ENCODE results near the gene NIT1.

NIT1 gene

GRCh38 chr1:161153176-161153575 is 35.3 kb downstream of the NIT1 start:
- TF ChIP-seq SP1 (IDR thresholded peaks at IDR 0.05) = no peak
- no peak for TF ChIP-seq NFRKB (IDR thresholded peaks at IDR 0.05)
- TF ChIP-seq FOXM1 (IDR thresholded peaks at IDR 0.05; ENCODE audit: borderline replicate concordance) = no peak
- TF ChIP-seq BHLHE40 (IDR thresholded peaks at IDR 0.05; ENCODE audit: borderline replicate concordance) = no peak
- CTCF ChIA-PET = interaction anchor here (0.9 kb wide), 1 partner anchor 13 kb away, joined by 5 read pairs; the partner anchor contains the start of gene PPOX
- POLR2A ChIA-PET = interaction anchor here (0.8 to 2.3 kb wide), 14 partner anchors 9 to 891 kb away, joined by 3 to 19 read pairs (median 4); partner anchors contain the start of genes B4GALT3, DCAF8, DEDD and NIT1
- DNase-seq (ENCODE audit: extremely low spot score) = no peak

- ChIA-PET CTCF (interaction anchor here (0.9 kb wide), 1 partner anchor 12 kb away, joined by 5 read pairs; the partner anchor contains the start of gene PPOX), POLR2A (interaction anchor here (0.6 to 2.3 kb wide), 17 partner anchors 8 to 891 kb away, joined by 3 to 19 read pairs (median 4); partner anchors contain the start of genes B4GALT3, DCAF8, DEDD and NIT1)
- peak; percentile 99 for TF ChIP-seq ELF4 (IDR thresholded peaks at IDR 0.05)
- no peak for TF ChIP-seq BHLHE40 (IDR thresholded peaks at IDR 0.05; ENCODE audit: borderline replicate concordance)
- 0 out of 2 replicates have a peak, but pooled peaks have one; percentile 18 for TF ChIP-seq ARNT (IDR thresholded peaks at IDR 0.05)
- TF ChIP-seq CTBP1 (IDR thresholded peaks at IDR 0.05; ENCODE audit: borderline replicate concordance) = peak; percentile 16; the same call in 1 of the 2 replicates
- peak; percentile 95 for TF ChIP-seq NFRKB (IDR thresholded peaks at IDR 0.05)
- peak; percentile 70; the same call in 1 of the 2 replicates for TF ChIP-seq LEF1 (IDR thresholded peaks at IDR 0.05; ENCODE audit: borderline replicate concordance)
- TF ChIP-seq FOXK2 (IDR thresholded peaks at IDR 0.05) = peak; percentile 88
- peak; percentile 67 for TF ChIP-seq L3MBTL2 (conservative IDR thresholded peaks at IDR 0.05)
- TF ChIP-seq PKNOX1 (IDR thresholded peaks at IDR 0.05) = no peak
- peak; percentile 85 for DNase-seq (ENCODE audit: extremely low spot score)
Measured at GRCh38 chr1:161153682-161154337, 35.9 kb downstream of the NIT1 start, which contains the start of gene UFC1. Gene UFC1, plus strand, starts transcription at chr1:161153978. Its CDS starts 20 bp downstream, at chr1:161153998.

- ChIA-PET CTCF (interaction anchor here (1.1 kb wide), 1 partner anchor 8 kb away, joined by 4 read pairs; the partner anchor contains the start of gene PPOX), POLR2A (interaction anchor here (1.1 to 1.9 kb wide), 4 partner anchors 8 to 45 kb away, joined by 3 to 10 read pairs (median 6); partner anchors contain the start of genes NDUFS2 and PPOX)
- DNase-seq (ENCODE audit: extremely low spot score) = no peak
- no peak for TF ChIP-seq FOXK2 (IDR thresholded peaks at IDR 0.05)
- TF ChIP-seq FOXM1 (IDR thresholded peaks at IDR 0.05; ENCODE audit: borderline replicate concordance) = no peak
- TF ChIP-seq SP1 (IDR thresholded peaks at IDR 0.05) = no peak
- TF ChIP-seq ZNF384 (IDR thresholded peaks at IDR 0.05) = no peak
- no peak for TF ChIP-seq BHLHE40 (IDR thresholded peaks at IDR 0.05; ENCODE audit: borderline replicate concordance)
- TF ChIP-seq HDGF (IDR thresholded peaks at IDR 0.05; ENCODE audit: borderline replicate concordance) = no peak
- no peak for TF ChIP-seq PKNOX1 (IDR thresholded peaks at IDR 0.05)
Measured at GRCh38 chr1:161157867-161158266, 40.0 kb downstream of the NIT1 start.

GRCh38 chr1:161158316-161159010 is 40.6 kb downstream of the NIT1 start:
- POLR2A ChIA-PET = interaction anchor here (1.1 to 1.9 kb wide), 4 partner anchors 7 to 44 kb away, joined by 3 to 10 read pairs (median 6); partner anchors contain the start of genes NDUFS2 and PPOX
- TF ChIP-seq ELF4 (IDR thresholded peaks at IDR 0.05) = no peak
- no peak for TF ChIP-seq TARDBP (IDR thresholded peaks at IDR 0.05)
- no peak for TF ChIP-seq FOXK2 (IDR thresholded peaks at IDR 0.05)
- no peak for TF ChIP-seq SUZ12 (IDR thresholded peaks at IDR 0.05)
- no peak for TF ChIP-seq LEF1 (IDR thresholded peaks at IDR 0.05; ENCODE audit: borderline replicate concordance)
- no peak for TF ChIP-seq HDGF (IDR thresholded peaks at IDR 0.05; ENCODE audit: borderline replicate concordance)
- no peak for TF ChIP-seq ARNT (IDR thresholded peaks at IDR 0.05)
- TF ChIP-seq BHLHE40 (IDR thresholded peaks at IDR 0.05; ENCODE audit: borderline replicate concordance) = no peak
- no peak for TF ChIP-seq CTBP1 (IDR thresholded peaks at IDR 0.05; ENCODE audit: borderline replicate concordance)
- TF ChIP-seq NFRKB (IDR thresholded peaks at IDR 0.05) = no peak
- no peak for TF ChIP-seq PKNOX1 (IDR thresholded peaks at IDR 0.05)
- TF ChIP-seq ZNF384 (IDR thresholded peaks at IDR 0.05) = no peak
- no peak for TF ChIP-seq FOXM1 (IDR thresholded peaks at IDR 0.05; ENCODE audit: borderline replicate concordance)
- TF ChIP-seq FOXA1 (IDR thresholded peaks at IDR 0.05) = no peak
- DNase-seq (ENCODE audit: extremely low spot score) = no peak
- CTCF ChIA-PET = interaction anchor here (0.6 kb wide), 2 partner anchors 22 to 67 kb away, joined by 3 read pairs; partner anchors contain the start of gene TOMM40L

- peak; percentile 96 for DNase-seq (ENCODE audit: extremely low spot score)
- CTCF ChIA-PET = interaction anchor here (0.6 kb wide), 2 partner anchors 22 to 66 kb away, joined by 3 read pairs; partner anchors contain the start of gene TOMM40L
- TF ChIP-seq HDGF (IDR thresholded peaks at IDR 0.05; ENCODE audit: borderline replicate concordance) (peak; percentile 94), ELF4 (IDR thresholded peaks at IDR 0.05) (no peak)
- POLR2A ChIA-PET = interaction anchor here (1.9 kb wide), 1 partner anchor 43 kb away, joined by 8 read pairs; the partner anchor contains the start of gene NDUFS2
Measured at GRCh38 chr1:161159087-161159912, 41.4 kb downstream of the NIT1 start, which contains the start of gene USP21. Gene USP21, plus strand, starts transcription at chr1:161159500. Its CDS starts 1,141 bp downstream, at chr1:161160641.
